ENCODE data around the gene TBC1D22A. TPM values are rescaled to one million over a fixed set of nuclear protein-coding genes. Genes with fewer than 3 reads are reported as not detected.

Gene TBC1D22A
- total and polyA plus RNA-seq, 9 of the 15 experiments (the other 6 are each of a cell fraction or from before 2014, with no cell fraction given): 0.20 to 11.5 (median 5.2) TPM

- Histone ChIP-seq H3K27me3 (ENCODE audit: control insufficient read depth in 2 of 2, insufficient read depth in 2 of 2, low read length in 2 of 2) (no peaks in the 10 kb centered on the region), H3K36me3 (ENCODE audit: control insufficient read depth, insufficient read depth, low read length) (no peaks in the 10 kb centered on the region; the same call in 2 of the 3 replicates), H3K4me1 (replicated peaks in 1 of 2; ENCODE audit: control insufficient read depth in 2 of 2, insufficient read depth in 2 of 2, low read length in 2 of 2) (peaks cover 0 to 2% of the 10 kb centered on the region in 2 experiments; a peak in 1 of 5 replicates), H3K4me2 (ENCODE audit: insufficient read depth, low read length) (no peak overlapping the region), H3K4me3 (no peak overlapping the region), H3K27ac (ENCODE audit: extremely low read depth, low read depth, low read length) (no peak overlapping the region), H3K9me1 (ENCODE audit: control insufficient read depth, insufficient read depth, low read length) (no peaks in the 10 kb centered on the region), H3K9ac (ENCODE audit: insufficient read depth in 1 of 2, low read depth in 2 of 2, low read length in 2 of 2) (no peak overlapping the region), H3K79me2 (ENCODE audit: control insufficient read depth, insufficient read depth, low read length) (no peaks in the 10 kb centered on the region), H4K20me1 (replicated peaks; ENCODE audit: control insufficient read depth, insufficient read depth, low read length) (no peaks in the 10 kb centered on the region), H2AFZ (ENCODE audit: low read depth, low read length) (no peak overlapping the region), H3K9me3 (replicated peaks; ENCODE audit: control insufficient read depth, insufficient read depth, low read depth, low read length) (no peaks in the 10 kb centered on the region; the same call in 1 of the 2 replicates)
- ATAC-seq (no peak), FAIRE-seq (no peak), DNase-seq (ENCODE audit: extremely low read depth in 1 of 4, low spot score in 3 of 4) (no peak)
- intact Hi-C loops (cut with micrococcal nuclease) (no loop called here), in situ Hi-C loops (cut with MboI) (no loop called here)
- TF ChIP-seq SIRT6 (IDR thresholded peaks at IDR 0.05; ENCODE audit: low read depth, low read length) (no peak), KDM4B (IDR thresholded peaks at IDR 0.05; ENCODE audit: borderline replicate concordance in 2 of 2, low read depth in 1 of 2) (no peak), MGA (IDR thresholded peaks at IDR 0.05) (no peak), CCAR2 (IDR thresholded peaks at IDR 0.05; ENCODE audit: low read depth, low read length) (no peak)
- WGBS (ENCODE audit: insufficient coverage, low coverage, missing lambda C conversion rate): 50% methylated on average over 10 of the region's 18 CpGs
- CTCF ChIA-PET (ENCODE audit: low intra/inter-chr PET ratio): no interaction called here
- no TSS peak for BruUV-seq (replicated peaks)
- POLR2A ChIA-PET: no interaction called here
Measured at GRCh38 chr22:47160141-47160541, 397.7 kb downstream of the TBC1D22A start.

Data from K562 (cell line).